MM.1S (cell line): ENCODE data around the gene LTN1.

ENCODE experiments used
- EZH2 ChIP-seq: fragments of 300-600 bp; sonication (generic); optimal IDR thresholded peaks from 2 replicates; pipeline ENCODE3; 2017; ENCODE audit warnings: low read depth, mild to moderate bottlenecking, antibody characterized with exemption, low read length, mixed read lengths
- EZH2phosphoT487 ChIP-seq: fragments of 300-600 bp; sonication (generic); IDR thresholded peaks from 2 replicates; pipeline ENCODE4 v1.6.1; 2018; ENCODE audit warnings: antibody characterized with exemption, low read length
- TF ChIP-seq, protein P1 (sequence below): fragments of 300-600 bp; sonication (generic); IDR thresholded peaks from 2 replicates; pipeline ENCODE4 v1.5.1; 2016; ENCODE audit warnings: antibody characterized with exemption, low read length, mixed read lengths

DNA sequence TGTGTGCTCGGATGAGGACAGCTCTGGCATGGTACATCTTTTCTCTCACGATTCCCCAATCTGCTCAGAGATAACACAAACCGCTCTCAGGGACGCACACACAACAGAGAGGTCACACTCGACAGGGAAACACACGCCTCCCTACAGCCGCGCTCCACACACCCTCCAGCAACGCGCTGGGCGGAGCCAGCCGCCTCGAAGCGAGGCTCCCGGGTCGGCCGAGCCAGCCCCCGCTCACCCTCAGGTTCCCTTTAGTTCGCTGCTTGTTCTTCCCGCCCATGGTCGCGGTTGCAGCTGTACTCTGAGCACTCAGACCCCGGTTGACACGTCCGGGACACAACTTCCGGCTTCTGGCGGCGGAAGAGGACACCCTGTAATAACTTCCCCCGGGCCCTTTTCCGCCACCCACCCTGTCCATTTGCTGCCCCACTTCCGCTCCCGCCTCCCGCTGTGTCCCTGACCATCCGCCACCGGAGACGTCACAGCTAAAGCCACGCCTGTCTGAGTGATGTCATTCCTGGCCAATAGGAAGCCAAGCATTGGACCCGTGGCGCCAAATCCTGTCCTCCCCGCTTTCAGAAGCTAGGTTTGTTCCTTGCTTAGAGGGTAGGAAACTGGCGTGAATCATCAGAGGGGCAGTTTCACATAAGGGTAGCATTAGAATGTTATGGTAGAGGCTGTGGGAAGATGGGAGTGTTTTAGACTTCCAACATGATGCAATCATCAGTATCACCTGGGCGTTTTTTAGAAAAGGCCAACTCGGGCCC lies at the start of gene LTN1:
- TF ChIP-seq, protein P1, sequence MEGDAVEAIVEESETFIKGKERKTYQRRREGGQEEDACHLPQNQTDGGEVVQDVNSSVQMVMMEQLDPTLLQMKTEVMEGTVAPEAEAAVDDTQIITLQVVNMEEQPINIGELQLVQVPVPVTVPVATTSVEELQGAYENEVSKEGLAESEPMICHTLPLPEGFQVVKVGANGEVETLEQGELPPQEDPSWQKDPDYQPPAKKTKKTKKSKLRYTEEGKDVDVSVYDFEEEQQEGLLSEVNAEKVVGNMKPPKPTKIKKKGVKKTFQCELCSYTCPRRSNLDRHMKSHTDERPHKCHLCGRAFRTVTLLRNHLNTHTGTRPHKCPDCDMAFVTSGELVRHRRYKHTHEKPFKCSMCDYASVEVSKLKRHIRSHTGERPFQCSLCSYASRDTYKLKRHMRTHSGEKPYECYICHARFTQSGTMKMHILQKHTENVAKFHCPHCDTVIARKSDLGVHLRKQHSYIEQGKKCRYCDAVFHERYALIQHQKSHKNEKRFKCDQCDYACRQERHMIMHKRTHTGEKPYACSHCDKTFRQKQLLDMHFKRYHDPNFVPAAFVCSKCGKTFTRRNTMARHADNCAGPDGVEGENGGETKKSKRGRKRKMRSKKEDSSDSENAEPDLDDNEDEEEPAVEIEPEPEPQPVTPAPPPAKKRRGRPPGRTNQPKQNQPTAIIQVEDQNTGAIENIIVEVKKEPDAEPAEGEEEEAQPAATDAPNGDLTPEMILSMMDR: no peak
- TF ChIP-seq EZH2phosphoT487 (no peak), EZH2 (no peak)
